K562 (cell line): ENCODE data around the gene SVOP. TPM values are rescaled to one million over a fixed set of nuclear protein-coding genes. Genes with fewer than 3 reads are reported as not detected.

Experiments
- CTBP1 ChIP-seq: fragments of 450-650 bp; IDR thresholded peaks from 2 replicates; pipeline ENCODE4 v1.6.1; 2016; ENCODE audit warnings: borderline replicate concordance
- CXXC5 ChIP-seq: fragments of 250-450 bp; sonication (Bioruptor Pico); IDR thresholded peaks from 2 replicates; pipeline ENCODE4 v1.8.0; 2022; ENCODE audit warnings: inconsistent platforms, mild to moderate bottlenecking, moderate library complexity
- ID3 ChIP-seq, 2 experiments: fragments of 250-450 bp in 1 of 2; fragments of 450-650 bp in 1 of 2; sonication (Bioruptor Pico) in 1 of 2; IDR thresholded peaks; 2 replicates each; pipeline versions ENCODE4 v1.6.1 to v1.8.0; 2016 to 2021; ENCODE audit warnings: mild to moderate bottlenecking in 2 of 2, moderate library complexity in 2 of 2, missing compliant biosample characterization in 1 of 2, missing genetic modification characterization in 1 of 2
- JUND ChIP-seq, 2 experiments: IDR thresholded peaks; 2 replicates in 1 of 2; 3 replicates in 1 of 2; pipeline ENCODE4 v1.6.1; 2011; ENCODE audit warnings: borderline replicate concordance in 2 of 2, low read depth in 2 of 2, low read length in 2 of 2, improper control_type of control experiment in 1 of 2, missing biosample characterization in 1 of 2, missing genetic modification characterization in 1 of 2, missing genetic modification reagents in 1 of 2
- MAFF ChIP-seq: IDR thresholded peaks from 2 replicates; pipeline ENCODE4 v1.6.1; 2012; ENCODE audit warnings: low read length, improper control_type of control experiment
- NFIC ChIP-seq: fragments of 450-650 bp; IDR thresholded peaks from 2 replicates; pipeline ENCODE4 v1.6.1; 2017; ENCODE audit warnings: mild to moderate bottlenecking, inconsistent platforms
- STAT5B ChIP-seq: fragments of 250-450 bp; sonication (Bioruptor Pico); IDR thresholded peaks from 2 replicates; pipeline ENCODE4 v1.8.0; 2021; ENCODE audit warnings: mild to moderate bottlenecking, inconsistent platforms
- TAF15 ChIP-seq: fragments of 200-400 bp; formaldehyde crosslinking; IDR thresholded peaks from 2 replicates; pipeline ENCODE4 v1.6.1; 2017; ENCODE audit warnings: mild to moderate bottlenecking, low read depth, low read length, moderate library complexity
- ZBTB34 ChIP-seq: fragments of 250-450 bp; sonication (Bioruptor Pico); IDR thresholded peaks from 2 replicates; pipeline ENCODE4 v1.8.0; 2021; ENCODE audit warnings: mild to moderate bottlenecking, moderate library complexity
- ZMIZ1 ChIP-seq, 2 experiments: fragments of 150-350 bp in 1 of 2; IDR thresholded peaks; 2 replicates each; pipeline ENCODE4 v1.6.1; 2012 to 2016; ENCODE audit warnings: low read depth in 2 of 2, low read length in 2 of 2, mild to moderate bottlenecking in 1 of 2, moderate library complexity in 1 of 2
- ZNF23 ChIP-seq: fragments of 250-450 bp; sonication (Bioruptor Pico); IDR thresholded peaks from 2 replicates; pipeline ENCODE4 v1.4.0; 2020; ENCODE audit warnings: mild to moderate bottlenecking
- ZNF511 ChIP-seq: sonication (generic); formaldehyde crosslinking; IDR thresholded peaks from 2 replicates; pipeline ENCODE4 v1.8.0; 2022; ENCODE audit warnings: mild to moderate bottlenecking, missing genetic modification reagents
- ZNF518B ChIP-seq: fragments of 250-450 bp; sonication (Bioruptor Pico); IDR thresholded peaks from 2 replicates; pipeline ENCODE4 v1.5.0; 2021; ENCODE audit warnings: mild to moderate bottlenecking, moderate library complexity
- ZNF79 ChIP-seq: fragments of 250-450 bp; sonication (Bioruptor Pico); IDR thresholded peaks from 2 replicates; pipeline ENCODE4 v1.4.0; 2020; ENCODE audit warnings: low read depth, mild to moderate bottlenecking, moderate library complexity
- polyA plus RNA-seq, 8 experiments: library from polyadenylated mRNA; depleted of rRNA in 4 of 8; stranded (reverse) in 5 of 8; unstranded in 3 of 8; fragments of >200 nt; fragmentation: Nextera tagmentation in 2 of 8; fragmentation: Illumina TruSeq in 1 of 8; extraction: Ambion mirVana in 2 of 8; extraction: Trizol in 1 of 8; gene quantifications; 2 replicates each; pipeline versions ENCODE4 v1.2.1 to v1.2.3, GENCODE V29; 2011 to 2014; ENCODE audit warnings: inconsistent platforms in 1 of 8, missing spikeins in 1 of 8
- total RNA-seq, 7 experiments: library from RNA; depleted of rRNA in 6 of 7; stranded (reverse); fragments of >200 nt in 6 of 7; fragmentation: Illumina TruSeq in 2 of 7; extraction: Trizol in 2 of 7; gene quantifications; 2 replicates each; pipeline versions ENCODE4 v1.2.1 to v1.2.3, GENCODE V29; 2011 to 2021; ENCODE audit warnings: low replicate concordance in 1 of 7

Gene SVOP
- total and polyA plus RNA-seq, 9 of the 15 experiments (the other 6 are each of a cell fraction or from before 2014, with no cell fraction given): 0.01 to 0.09 (median 0.06) TPM; not detected in 1

- TF ChIP-seq ZBTB34: no peak
- no peak for TF ChIP-seq ZNF518B (CRISPR knock-in tag)
- no peak for TF ChIP-seq ZNF23
- TF ChIP-seq ID3 (CRISPR knock-in tag; IDR thresholded peaks at IDR 0.05): no peak
- no peak for TF ChIP-seq ID3 (tag; IDR thresholded peaks at IDR 0.05)
- TF ChIP-seq MAFF: no peak
- peak; percentile 27; the same call in 1 of the 2 replicates for TF ChIP-seq JUND (IDR thresholded peaks at IDR 0.05; ENCODE audit: borderline replicate concordance, low read depth, low read length)
- 0 out of 3 replicates have a peak, but pooled peaks have one; percentile 17 for TF ChIP-seq JUND (tag; IDR thresholded peaks at IDR 0.05; ENCODE audit: borderline replicate concordance, low read depth, low read length)
- no peak for TF ChIP-seq TAF15
- no peak for TF ChIP-seq STAT5B (CRISPR knock-in tag)
- peak; percentile 41; the same call in 1 of the 2 replicates for TF ChIP-seq CTBP1
- no peak for TF ChIP-seq ZMIZ1 (IDR thresholded peaks at IDR 0.05; ENCODE audit: low read depth in 2 of 2, low read length in 2 of 2)
- peak; percentile 97 for TF ChIP-seq NFIC
- TF ChIP-seq ZNF79 (CRISPR knock-in tag): no peak
- no peak for TF ChIP-seq CXXC5 (CRISPR knock-in tag)
- TF ChIP-seq ZNF511 (CRISPR knock-in tag): no peak
These were observed 69.7 kb downstream of the SVOP start (continued) for GRCh38 chr12:108950991-108951739.
